Measurements from ENCODE around the gene OR52H1. TPM values are rescaled to one million over a fixed set of nuclear protein-coding genes. Genes with fewer than 3 reads are reported as not detected.

Gene OR52H1
- total and polyA plus RNA-seq, 9 of the 15 experiments (the other 6 are each of a cell fraction or from before 2014, with no cell fraction given), result 0.15 TPM; not detected in 8

DNA sequence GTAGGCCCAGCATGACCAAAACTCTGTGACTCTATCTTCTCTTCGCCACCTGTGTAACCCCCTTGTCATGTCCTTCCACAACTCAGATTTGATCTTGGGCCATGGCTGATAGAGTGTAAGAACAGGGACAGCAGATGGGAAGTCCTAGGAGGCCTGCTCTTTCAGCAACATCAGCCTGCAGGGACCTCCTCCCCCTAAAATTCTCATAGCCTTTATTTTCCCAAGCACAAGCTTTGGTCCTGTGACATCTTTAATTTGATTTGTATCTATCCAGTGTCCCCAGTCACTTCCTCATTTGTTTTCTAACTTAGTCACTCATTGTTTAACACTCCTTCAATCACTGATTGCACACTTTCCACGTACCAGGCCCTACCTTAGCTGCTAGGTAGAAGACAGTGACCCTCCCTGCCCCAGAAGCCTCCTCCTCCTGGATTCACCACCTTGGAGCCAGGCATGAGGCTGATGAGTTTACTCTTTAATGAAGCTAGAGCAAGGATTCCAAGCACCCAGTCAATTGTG is 43.9 kb downstream of the OR52H1 start (continued):
- TF ChIP-seq, protein P1, sequence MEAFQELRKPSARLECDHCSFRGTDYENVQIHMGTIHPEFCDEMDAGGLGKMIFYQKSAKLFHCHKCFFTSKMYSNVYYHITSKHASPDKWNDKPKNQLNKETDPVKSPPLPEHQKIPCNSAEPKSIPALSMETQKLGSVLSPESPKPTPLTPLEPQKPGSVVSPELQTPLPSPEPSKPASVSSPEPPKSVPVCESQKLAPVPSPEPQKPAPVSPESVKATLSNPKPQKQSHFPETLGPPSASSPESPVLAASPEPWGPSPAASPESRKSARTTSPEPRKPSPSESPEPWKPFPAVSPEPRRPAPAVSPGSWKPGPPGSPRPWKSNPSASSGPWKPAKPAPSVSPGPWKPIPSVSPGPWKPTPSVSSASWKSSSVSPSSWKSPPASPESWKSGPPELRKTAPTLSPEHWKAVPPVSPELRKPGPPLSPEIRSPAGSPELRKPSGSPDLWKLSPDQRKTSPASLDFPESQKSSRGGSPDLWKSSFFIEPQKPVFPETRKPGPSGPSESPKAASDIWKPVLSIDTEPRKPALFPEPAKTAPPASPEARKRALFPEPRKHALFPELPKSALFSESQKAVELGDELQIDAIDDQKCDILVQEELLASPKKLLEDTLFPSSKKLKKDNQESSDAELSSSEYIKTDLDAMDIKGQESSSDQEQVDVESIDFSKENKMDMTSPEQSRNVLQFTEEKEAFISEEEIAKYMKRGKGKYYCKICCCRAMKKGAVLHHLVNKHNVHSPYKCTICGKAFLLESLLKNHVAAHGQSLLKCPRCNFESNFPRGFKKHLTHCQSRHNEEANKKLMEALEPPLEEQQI (IDR thresholded peaks at IDR 0.05), result no peak
- TF ChIP-seq, protein P2, sequence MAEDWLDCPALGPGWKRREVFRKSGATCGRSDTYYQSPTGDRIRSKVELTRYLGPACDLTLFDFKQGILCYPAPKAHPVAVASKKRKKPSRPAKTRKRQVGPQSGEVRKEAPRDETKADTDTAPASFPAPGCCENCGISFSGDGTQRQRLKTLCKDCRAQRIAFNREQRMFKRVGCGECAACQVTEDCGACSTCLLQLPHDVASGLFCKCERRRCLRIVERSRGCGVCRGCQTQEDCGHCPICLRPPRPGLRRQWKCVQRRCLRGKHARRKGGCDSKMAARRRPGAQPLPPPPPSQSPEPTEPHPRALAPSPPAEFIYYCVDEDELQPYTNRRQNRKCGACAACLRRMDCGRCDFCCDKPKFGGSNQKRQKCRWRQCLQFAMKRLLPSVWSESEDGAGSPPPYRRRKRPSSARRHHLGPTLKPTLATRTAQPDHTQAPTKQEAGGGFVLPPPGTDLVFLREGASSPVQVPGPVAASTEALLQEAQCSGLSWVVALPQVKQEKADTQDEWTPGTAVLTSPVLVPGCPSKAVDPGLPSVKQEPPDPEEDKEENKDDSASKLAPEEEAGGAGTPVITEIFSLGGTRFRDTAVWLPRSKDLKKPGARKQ (CRISPR knock-in tag; IDR thresholded peaks at IDR 0.05), result no peak
- TF ChIP-seq, protein P3, sequence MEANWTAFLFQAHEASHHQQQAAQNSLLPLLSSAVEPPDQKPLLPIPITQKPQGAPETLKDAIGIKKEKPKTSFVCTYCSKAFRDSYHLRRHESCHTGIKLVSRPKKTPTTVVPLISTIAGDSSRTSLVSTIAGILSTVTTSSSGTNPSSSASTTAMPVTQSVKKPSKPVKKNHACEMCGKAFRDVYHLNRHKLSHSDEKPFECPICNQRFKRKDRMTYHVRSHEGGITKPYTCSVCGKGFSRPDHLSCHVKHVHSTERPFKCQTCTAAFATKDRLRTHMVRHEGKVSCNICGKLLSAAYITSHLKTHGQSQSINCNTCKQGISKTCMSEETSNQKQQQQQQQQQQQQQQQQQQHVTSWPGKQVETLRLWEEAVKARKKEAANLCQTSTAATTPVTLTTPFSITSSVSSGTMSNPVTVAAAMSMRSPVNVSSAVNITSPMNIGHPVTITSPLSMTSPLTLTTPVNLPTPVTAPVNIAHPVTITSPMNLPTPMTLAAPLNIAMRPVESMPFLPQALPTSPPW (CRISPR knock-in tag; IDR thresholded peaks at IDR 0.05), result no peak; the same call in 1 of the 2 replicates
- TF ChIP-seq ZBTB43 (CRISPR knock-in tag; IDR thresholded peaks at IDR 0.05), result no peak
- TF ChIP-seq RFX1 (IDR thresholded peaks at IDR 0.05), result no peak
- TF ChIP-seq, protein P4, sequence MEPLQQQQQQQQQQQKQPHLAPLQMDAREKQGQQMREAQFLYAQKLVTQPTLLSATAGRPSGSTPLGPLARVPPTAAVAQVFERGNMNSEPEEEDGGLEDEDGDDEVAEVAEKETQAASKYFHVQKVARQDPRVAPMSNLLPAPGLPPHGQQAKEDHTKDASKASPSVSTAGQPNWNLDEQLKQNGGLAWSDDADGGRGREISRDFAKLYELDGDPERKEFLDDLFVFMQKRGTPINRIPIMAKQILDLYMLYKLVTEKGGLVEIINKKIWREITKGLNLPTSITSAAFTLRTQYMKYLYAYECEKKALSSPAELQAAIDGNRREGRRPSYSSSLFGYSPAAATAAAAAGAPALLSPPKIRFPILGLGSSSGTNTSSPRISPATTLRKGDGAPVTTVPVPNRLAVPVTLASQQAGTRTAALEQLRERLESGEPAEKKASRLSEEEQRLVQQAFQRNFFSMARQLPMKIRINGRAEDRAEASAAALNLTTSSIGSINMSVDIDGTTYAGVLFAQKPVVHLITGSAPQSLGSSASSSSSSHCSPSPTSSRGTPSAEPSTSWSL (CRISPR knock-in tag; IDR thresholded peaks at IDR 0.05; ENCODE audit: borderline replicate concordance), result no peak
- TF ChIP-seq, protein P5, sequence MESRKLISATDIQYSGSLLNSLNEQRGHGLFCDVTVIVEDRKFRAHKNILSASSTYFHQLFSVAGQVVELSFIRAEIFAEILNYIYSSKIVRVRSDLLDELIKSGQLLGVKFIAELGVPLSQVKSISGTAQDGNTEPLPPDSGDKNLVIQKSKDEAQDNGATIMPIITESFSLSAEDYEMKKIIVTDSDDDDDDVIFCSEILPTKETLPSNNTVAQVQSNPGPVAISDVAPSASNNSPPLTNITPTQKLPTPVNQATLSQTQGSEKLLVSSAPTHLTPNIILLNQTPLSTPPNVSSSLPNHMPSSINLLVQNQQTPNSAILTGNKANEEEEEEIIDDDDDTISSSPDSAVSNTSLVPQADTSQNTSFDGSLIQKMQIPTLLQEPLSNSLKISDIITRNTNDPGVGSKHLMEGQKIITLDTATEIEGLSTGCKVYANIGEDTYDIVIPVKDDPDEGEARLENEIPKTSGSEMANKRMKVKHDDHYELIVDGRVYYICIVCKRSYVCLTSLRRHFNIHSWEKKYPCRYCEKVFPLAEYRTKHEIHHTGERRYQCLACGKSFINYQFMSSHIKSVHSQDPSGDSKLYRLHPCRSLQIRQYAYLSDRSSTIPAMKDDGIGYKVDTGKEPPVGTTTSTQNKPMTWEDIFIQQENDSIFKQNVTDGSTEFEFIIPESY (CRISPR knock-in tag; IDR thresholded peaks at IDR 0.05), result no peak
- no peak for TF ChIP-seq ZNF436 (CRISPR knock-in tag; IDR thresholded peaks at IDR 0.05)
- TF ChIP-seq ZNF12 (CRISPR knock-in tag; IDR thresholded peaks at IDR 0.05), result no peak
- TF ChIP-seq ZFP30 (CRISPR knock-in tag; IDR thresholded peaks at IDR 0.05; ENCODE audit: borderline replicate concordance), result no peak
- TF ChIP-seq JUND (IDR thresholded peaks at IDR 0.05; ENCODE audit: borderline replicate concordance, low read depth, low read length), result peak; percentile 11; the same call in 1 of the 2 replicates
- no peak for TF ChIP-seq JUND (tag; IDR thresholded peaks at IDR 0.05; ENCODE audit: borderline replicate concordance, low read depth, low read length)
- TF ChIP-seq SRF (CRISPR knock-in tag; IDR thresholded peaks at IDR 0.05), result no peak
- TF ChIP-seq DDX20 (tag; IDR thresholded peaks at IDR 0.05; ENCODE audit: low read depth), result no peak
- TF ChIP-seq LEF1 (IDR thresholded peaks at IDR 0.05), result no peak
